ENCODE data around the gene CYGB.
"Not testable (repeated sequence)": the region's sequence is repeated elsewhere in the genome, so short reads cannot be mapped to it uniquely, and the experiment has no call there.

GRCh38 chr17:76514355-76514754, 23.2 kb downstream of the CYGB start:
- not testable (repeated sequence) for TF ChIP-seq CTCF (IDR thresholded peaks at IDR 0.05; ENCODE audit: insufficient read depth, low read length, poor library complexity, severe bottlenecking); EZH2phosphoT487 (conservative IDR thresholded peaks at IDR 0.05; ENCODE audit: low read length)
